T-helper 17 cell (primary cell): ENCODE measurements around the gene NISCH. TPM values are rescaled to one million over a fixed set of nuclear protein-coding genes. Genes with fewer than 3 reads are reported as not detected.

ENCODE experiments used
- ATAC-seq: fragments of 150-1000 bp; cut with Tn5 transposase; 2 replicates; pipeline ENCODE4 v1.10.0; 2021; ENCODE audit warnings: mild to moderate bottlenecking, moderate library complexity
- DNase-seq, 3 donors: peaks; one replicate each; pipeline versions ENCODE4 v3.0.0 to v3.0.0-alpha.2; 2020 to 2021
- H3K9me3 ChIP-seq: one replicate; pipeline ENCODE4 v1.7.0; 2013; ENCODE audit warnings: low read length, mild to moderate bottlenecking; ENCODE audit not compliant: control insufficient read depth, poor library complexity, severe bottlenecking
- H3K27ac Mint-ChIP-seq: one replicate; pipeline ENCODE4 v1.8.0; 2022; ENCODE audit warnings: mild to moderate bottlenecking, moderate library complexity, mixed read lengths
- H3K27me3 Mint-ChIP-seq: one replicate; pipeline ENCODE4 v1.8.0; 2022; ENCODE audit warnings: mixed read lengths
- H3K36me3 Mint-ChIP-seq: one replicate; pipeline ENCODE4 v1.8.0; 2022; ENCODE audit warnings: low read depth, mixed read lengths
- H3K4me1 Mint-ChIP-seq: one replicate; pipeline ENCODE4 v1.8.0; 2022; ENCODE audit warnings: mild to moderate bottlenecking, mixed read lengths
- H3K4me3 Mint-ChIP-seq: one replicate; pipeline ENCODE4 v1.8.0; 2022; ENCODE audit warnings: mild to moderate bottlenecking, moderate library complexity, mixed read lengths
- total RNA-seq, 4 donors: library from RNA in 2 of 4; stranded (reverse) in 2 of 4; gene quantifications; one replicate each; pipeline ENCODE4 v1.2.3 and lab custom pipeline; 2022 to 2026

Gene NISCH
- total RNA-seq, 2 donors from 2014 or later: 121 to 146 TPM

DNA sequence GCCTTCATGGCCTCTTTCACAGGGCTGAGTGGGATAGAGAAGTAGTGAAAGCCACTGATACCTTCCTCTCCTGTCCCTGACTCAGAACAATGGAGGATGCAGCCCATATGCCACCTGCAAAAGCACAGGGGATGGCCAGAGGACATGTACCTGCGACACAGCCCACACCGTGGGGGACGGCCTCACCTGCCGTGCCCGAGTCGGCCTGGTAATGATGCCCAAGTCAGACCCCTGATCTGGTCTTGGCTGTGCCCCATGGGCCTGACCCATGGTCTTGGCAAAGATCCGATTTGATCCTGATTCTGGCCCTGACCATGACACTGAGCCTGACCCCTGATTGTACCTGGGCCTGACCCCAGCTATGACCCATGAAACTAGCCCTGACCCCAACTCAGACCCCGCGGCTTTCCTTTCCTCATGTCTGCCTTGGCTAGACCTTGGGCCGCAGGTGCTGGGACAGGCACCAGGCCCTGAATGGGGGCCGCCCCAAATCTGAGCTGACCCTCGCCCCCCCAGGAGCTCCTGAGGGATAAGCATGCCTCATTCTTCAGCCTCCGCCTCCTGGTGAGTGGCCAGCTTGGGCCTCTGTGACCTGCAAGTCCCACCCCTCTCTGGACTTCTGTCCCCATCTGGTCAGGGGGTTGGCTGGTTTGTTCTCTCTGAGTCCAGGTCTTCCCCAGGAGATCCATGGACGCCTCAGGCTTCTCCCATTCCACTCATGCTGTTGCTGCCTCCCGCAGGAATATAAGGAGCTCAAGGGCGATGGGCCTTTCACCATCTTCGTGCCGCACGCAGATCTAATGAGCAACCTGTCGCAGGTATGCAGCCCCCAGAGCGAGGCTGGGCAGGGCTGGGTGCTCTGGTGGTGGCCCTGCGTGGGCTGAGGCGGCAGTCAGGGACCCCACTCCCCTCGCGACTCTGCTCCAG, 62.7 kb downstream of the NISCH start:
- no peak for ATAC-seq
- Mint-ChIP-seq H3K4me1 (peaks cover 2% of the 10 kb centered on the region), H3K27me3 (no peaks in the 10 kb centered on the region), H3K4me3 (no peak overlapping the region), H3K36me3 (no peaks in the 10 kb centered on the region), H3K27ac (no peak overlapping the region)
- no peaks in the 10 kb centered on the region for H3K9me3 ChIP-seq
- DNase-seq: no peak

DNA sequence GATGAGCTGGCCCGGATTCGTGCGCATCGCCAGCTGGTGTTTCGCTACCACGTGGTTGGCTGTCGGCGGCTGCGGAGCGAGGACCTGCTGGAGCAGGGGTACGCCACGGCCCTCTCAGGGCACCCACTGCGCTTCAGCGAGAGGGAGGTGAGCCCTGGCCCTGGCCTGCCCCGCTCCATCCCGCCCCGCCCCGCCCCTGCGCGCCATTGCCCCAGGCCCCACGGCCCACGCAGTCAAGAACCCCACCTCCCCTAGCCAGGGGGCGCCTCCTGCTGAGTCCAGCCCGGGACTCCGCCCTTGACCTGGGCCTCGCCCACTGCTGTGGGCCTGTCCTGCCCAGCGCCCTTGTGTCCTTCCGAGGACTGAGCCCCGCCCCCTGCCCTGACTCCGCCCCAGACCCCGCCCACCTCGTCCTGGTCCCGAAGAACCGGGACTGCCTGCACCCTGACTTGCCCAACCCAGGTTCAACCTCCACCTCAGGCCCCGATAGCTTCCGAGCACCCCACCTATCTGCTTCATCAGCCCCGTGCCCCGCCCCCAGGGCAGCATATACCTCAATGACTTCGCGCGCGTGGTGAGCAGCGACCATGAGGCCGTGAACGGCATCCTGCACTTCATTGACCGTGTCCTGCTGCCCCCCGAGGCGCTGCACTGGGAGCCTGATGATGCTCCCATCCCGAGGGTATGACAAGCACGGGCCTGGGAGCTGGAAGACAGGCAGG, 63.5 kb downstream of the NISCH start:
- DNase-seq: no peak
- Mint-ChIP-seq H3K4me3 (no peak overlapping the region), H3K27ac (no peak overlapping the region), H3K4me1 (peaks cover 2% of the 10 kb centered on the region), H3K27me3 (no peaks in the 10 kb centered on the region), H3K36me3 (no peaks in the 10 kb centered on the region)
- ATAC-seq: no peak
- no peaks in the 10 kb centered on the region for H3K9me3 ChIP-seq

DNA sequence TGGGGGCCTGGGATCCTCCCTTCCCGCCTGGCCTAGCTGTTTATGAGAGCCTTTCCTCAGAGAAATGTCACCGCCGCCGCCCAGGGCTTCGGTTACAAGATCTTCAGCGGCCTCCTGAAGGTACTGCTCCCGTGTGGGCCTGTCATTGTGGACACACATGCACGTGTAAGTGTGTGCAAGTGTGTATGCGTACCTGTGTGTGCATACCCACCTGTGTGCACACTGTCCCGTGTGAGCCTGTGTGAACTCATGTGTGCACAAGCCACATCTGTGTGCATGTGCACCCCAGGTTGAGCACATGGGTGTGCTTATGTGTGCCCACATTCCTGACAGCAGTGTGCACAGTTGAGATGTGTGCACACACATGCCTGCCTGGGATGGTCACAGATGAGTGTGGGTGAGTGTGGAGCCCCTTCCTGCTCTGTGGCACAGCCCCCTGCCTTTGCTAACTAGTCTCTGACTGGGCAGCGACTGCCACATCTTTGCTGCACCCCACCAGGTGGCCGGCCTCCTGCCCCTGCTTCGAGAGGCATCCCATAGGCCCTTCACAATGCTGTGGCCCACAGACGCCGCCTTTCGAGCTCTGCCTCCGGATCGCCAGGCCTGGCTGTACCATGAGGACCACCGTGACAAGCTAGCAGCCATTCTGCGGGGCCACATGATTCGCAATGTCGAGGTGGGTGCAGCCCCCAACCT, 64.2 kb downstream of the NISCH start:
- H3K27ac Mint-ChIP-seq: no peak overlapping the region
- DNase-seq (no peak), ATAC-seq (no peak)
- H3K4me3 Mint-ChIP-seq: no peak overlapping the region
- H3K27me3 Mint-ChIP-seq: no peaks in the 10 kb centered on the region
- H3K9me3 ChIP-seq: no peaks in the 10 kb centered on the region
- H3K4me1 Mint-ChIP-seq: peaks cover 2% of the 10 kb centered on the region
- no peaks in the 10 kb centered on the region for H3K36me3 Mint-ChIP-seq

DNA sequence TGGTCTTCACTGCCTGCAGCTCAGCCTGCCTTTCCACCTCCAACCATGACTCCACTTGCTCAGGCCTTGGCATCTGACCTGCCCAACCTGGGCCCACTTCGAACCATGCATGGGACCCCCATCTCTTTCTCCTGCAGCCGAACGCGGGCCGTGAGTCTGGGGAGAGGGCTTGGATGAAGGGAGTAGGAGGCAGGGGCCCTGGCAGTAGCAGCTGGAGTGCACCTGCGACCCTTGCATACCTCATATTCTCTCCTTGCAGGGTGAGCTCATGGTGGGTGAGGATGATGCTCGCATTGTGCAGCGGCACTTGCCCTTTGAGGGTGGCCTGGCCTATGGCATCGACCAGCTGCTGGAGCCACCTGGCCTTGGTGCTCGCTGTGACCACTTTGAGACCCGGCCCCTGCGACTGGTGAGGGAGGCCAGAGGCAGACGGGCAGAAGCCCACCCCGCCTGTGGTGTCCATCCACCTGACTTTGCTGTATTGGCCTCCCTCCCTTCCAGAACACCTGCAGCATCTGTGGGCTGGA, 64.8 kb downstream of the NISCH start:
- H3K9me3 ChIP-seq: no peaks in the 10 kb centered on the region
- H3K27me3 Mint-ChIP-seq: no peaks in the 10 kb centered on the region
- H3K36me3 Mint-ChIP-seq: no peaks in the 10 kb centered on the region
- no peak overlapping the region for H3K27ac Mint-ChIP-seq
- no peak overlapping the region for H3K4me3 Mint-ChIP-seq
- peaks cover 2% of the 10 kb centered on the region for H3K4me1 Mint-ChIP-seq
- DNase-seq (no peak), ATAC-seq (no peak)

DNA sequence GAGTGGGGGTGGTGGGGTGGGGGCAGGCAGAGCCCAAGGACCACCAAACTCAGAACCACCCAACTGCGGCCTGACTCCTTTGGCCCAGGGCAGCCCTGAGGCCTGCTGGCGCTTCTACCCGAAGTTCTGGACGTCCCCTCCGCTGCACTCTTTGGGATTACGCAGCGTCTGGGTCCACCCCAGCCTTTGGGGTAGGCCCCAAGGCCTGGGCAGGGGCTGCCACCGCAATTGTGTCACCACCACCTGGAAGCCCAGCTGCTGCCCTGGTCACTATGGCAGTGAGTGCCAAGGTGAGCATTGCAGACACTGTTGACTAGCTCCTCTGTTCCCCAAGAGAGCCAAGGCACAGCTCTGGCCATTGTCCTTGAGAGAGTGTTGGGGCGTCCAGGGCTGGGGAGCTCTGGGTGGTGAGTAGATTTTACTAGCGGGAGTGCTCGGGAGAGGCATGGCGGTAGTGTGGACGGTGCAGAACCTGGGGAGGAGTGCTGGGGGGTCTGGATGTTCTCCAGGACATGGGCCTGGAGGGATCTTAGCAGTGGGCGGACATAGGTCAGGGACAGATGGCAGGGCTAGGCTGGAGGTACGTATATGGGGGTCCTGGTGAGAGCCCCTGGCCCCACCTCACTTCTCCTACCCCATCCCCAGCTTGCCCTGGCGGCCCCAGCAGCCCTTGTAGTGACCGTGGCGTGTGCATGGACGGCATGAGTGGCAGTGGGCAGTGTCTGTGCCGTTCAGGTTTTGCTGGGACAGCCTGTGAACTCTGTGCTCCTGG, 65.5 kb downstream of the NISCH start:
- DNase-seq (no peak), ATAC-seq (no peak)
- H3K27ac Mint-ChIP-seq: no peak overlapping the region
- no peaks in the 10 kb centered on the region for H3K36me3 Mint-ChIP-seq
- no peak overlapping the region for H3K4me3 Mint-ChIP-seq
- H3K9me3 ChIP-seq: no peaks in the 10 kb centered on the region
- peaks cover 2% of the 10 kb centered on the region for H3K4me1 Mint-ChIP-seq
- no peaks in the 10 kb centered on the region for H3K27me3 Mint-ChIP-seq

DNA sequence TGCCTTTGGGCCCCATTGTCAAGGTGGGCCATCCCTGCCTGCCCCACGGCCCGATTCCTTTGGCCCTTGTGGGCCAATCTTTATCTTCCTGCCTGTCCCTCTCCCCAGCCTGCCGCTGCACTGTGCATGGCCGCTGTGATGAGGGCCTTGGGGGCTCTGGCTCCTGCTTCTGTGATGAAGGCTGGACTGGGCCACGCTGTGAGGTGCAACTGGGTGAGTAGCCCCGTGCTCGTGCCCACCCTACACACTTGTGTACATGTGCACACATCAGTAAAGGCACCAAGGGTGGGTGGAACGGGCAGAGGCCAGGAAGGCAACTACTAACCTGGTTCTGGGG, 66.1 kb downstream of the NISCH start:
- Mint-ChIP-seq H3K4me3 (no peak overlapping the region), H3K4me1 (peaks cover 2% of the 10 kb centered on the region), H3K27me3 (no peaks in the 10 kb centered on the region), H3K36me3 (no peaks in the 10 kb centered on the region), H3K27ac (no peak overlapping the region)
- H3K9me3 ChIP-seq: no peaks in the 10 kb centered on the region
- ATAC-seq (no peak), DNase-seq (no peak)

DNA sequence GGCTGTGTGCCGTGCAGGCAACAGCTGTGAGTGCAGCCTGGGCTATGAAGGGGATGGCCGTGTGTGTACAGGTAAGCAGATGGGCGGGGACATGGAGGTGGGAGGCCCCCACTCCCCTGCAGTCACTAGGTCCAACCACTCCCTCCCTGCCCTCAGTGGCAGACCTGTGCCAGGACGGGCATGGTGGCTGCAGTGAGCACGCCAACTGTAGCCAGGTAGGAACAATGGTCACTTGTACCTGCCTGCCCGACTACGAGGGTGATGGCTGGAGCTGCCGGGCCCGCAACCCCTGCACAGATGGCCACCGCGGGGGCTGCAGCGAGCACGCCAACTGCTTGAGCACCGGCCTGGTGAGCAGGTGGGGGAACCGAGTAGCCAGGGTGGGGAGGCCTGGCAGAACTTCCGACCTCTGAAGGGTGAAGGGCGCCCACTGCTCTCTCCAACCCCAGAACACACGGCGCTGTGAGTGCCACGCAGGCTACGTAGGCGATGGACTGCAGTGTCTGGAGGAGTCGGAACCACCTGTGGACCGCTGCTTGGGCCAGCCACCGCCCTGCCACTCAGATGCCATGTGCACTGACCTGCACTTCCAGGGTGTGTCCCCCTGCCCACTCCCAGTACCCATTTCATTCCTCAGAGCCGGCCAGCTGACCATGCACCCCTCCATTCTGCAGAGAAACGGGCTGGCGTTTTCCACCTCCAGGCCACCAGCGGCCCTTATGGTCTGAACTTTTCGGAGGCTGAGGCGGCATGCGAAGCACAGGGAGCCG, 66.7 kb downstream of the NISCH start:
- Mint-ChIP-seq H3K4me1 (peaks cover 2% of the 10 kb centered on the region), H3K36me3 (no peaks in the 10 kb centered on the region), H3K27ac (no peak overlapping the region), H3K4me3 (no peak overlapping the region), H3K27me3 (no peaks in the 10 kb centered on the region)
- DNase-seq: no peak
- no peaks in the 10 kb centered on the region for H3K9me3 ChIP-seq
- no peak for ATAC-seq

DNA sequence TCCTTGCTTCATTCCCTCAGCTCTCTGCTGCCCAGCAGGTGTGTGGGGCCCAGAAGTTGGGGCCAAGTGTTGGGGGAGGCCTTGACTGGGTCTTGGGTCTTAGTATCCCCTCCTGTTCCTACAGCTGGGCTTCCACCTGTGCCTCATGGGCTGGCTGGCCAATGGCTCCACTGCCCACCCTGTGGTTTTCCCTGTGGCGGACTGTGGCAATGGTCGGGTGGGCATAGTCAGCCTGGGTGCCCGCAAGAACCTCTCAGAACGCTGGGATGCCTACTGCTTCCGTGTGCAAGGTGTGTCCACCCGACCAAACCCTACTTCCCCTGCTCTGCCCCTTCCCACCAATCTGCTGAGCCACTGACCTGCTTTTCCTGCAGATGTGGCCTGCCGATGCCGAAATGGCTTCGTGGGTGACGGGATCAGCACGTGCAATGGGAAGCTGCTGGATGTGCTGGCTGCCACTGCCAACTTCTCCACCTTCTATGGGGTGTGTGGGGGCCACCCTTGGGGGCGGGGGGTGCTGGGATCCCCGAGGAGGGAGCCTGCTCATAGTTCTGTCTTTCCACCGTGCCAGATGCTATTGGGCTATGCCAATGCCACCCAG, 67.3 kb downstream of the NISCH start:
- ATAC-seq (no peak), DNase-seq (no peak)
- no peaks in the 10 kb centered on the region for H3K9me3 ChIP-seq
- Mint-ChIP-seq H3K4me3 (no peak overlapping the region), H3K4me1 (peaks cover 2% of the 10 kb centered on the region), H3K36me3 (no peaks in the 10 kb centered on the region), H3K27me3 (no peaks in the 10 kb centered on the region), H3K27ac (no peak overlapping the region)

DNA sequence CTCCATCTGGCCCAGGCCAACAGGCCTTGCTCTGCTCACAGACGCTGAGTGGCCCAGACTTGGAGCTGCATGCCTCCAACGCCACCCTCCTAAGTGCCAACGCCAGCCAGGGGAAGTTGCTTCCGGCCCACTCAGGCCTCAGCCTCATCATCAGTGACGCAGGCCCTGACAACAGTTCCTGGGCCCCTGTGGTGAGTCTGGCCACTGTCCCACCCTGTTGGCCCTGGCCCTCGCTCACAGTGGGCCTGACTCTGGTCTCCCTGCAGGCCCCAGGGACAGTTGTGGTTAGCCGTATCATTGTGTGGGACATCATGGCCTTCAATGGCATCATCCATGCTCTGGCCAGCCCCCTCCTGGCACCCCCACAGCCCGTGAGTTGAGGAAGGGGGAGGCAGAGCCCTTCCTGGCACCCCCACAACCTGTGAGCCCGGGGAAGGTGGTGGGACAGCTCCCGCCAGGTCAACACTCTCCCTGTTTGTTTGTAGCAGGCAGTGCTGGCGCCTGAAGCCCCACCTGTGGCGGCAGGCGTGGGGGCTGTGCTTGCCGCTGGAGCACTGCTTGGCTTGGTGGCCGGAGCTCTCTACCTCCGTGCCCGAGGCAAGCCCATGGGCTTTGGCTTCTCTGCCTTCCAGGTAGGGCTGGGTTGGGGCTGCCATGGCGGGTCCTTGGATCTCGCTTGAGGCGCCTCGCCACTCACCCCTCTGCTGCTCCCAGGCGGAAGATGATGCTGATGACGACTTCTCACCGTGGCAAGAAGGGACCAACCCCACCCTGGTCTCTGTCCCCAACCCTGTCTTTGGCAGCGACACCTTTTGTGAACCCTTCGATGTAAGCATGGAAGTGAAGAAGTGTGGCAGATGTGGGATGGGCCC, 68.2 kb downstream of the NISCH start:
- ATAC-seq (no peak), DNase-seq (no peak)
- no peaks in the 10 kb centered on the region for H3K9me3 ChIP-seq
- Mint-ChIP-seq H3K4me3 (no peak overlapping the region), H3K36me3 (no peaks in the 10 kb centered on the region), H3K27me3 (no peaks in the 10 kb centered on the region), H3K4me1 (peaks cover 2% of the 10 kb centered on the region), H3K27ac (no peak overlapping the region)

DNA sequence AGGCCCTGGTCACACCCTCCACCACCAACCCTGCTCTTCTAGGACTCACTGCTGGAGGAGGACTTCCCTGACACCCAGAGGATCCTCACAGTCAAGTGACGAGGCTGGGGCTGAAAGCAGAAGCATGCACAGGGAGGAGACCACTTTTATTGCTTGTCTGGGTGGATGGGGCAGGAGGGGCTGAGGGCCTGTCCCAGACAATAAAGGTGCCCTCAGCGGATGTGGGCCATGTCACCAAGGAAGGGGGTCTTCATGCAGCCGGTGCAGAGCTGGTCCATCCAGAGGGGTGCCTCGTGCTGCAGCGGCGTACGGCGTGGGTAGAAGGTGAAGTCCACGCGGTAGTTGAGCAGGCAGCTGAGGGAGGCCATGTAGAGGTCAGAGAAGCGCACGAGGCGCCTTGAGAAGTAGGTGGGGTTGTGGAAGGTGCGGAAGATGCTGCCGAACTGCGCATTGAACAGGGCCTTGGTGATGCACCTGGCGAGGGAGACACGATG, 68.9 kb downstream of the NISCH start:
- DNase-seq (peak in 1 of 3 donors; percentile 1), ATAC-seq (no peak)
- H3K27me3 Mint-ChIP-seq: no peaks in the 10 kb centered on the region
- no peak overlapping the region for H3K27ac Mint-ChIP-seq
- H3K4me1 Mint-ChIP-seq: peaks cover 2% of the 10 kb centered on the region
- H3K4me3 Mint-ChIP-seq: no peak overlapping the region
- no peaks in the 10 kb centered on the region for H3K9me3 ChIP-seq
- no peaks in the 10 kb centered on the region for H3K36me3 Mint-ChIP-seq
